Brain microvascular endothelial cell (primary cell): ENCODE data around the gene KIFAP3.

Source experiments
- DNase-seq: peaks from one replicate; pipeline ENCODE4 v3.0.0-alpha.2; 2020
- H3K27ac ChIP-seq: fragments of 250-450 bp; sonication (Bioruptor Pico); 2 replicates; pipeline ENCODE4 v1.5.1; 2020; ENCODE audit warnings: mild to moderate bottlenecking, moderate library complexity
- H3K27me3 ChIP-seq: fragments of 250-450 bp; sonication (Bioruptor Pico); replicated peaks from 2 replicates; pipeline ENCODE4 v1.5.1; 2020; ENCODE audit warnings: mild to moderate bottlenecking
- H3K36me3 ChIP-seq: fragments of 250-450 bp; sonication (Bioruptor Pico); replicated peaks from 2 replicates; pipeline ENCODE4 v1.5.1; 2020; ENCODE audit warnings: mild to moderate bottlenecking
- H3K4me3 ChIP-seq: 2 replicates; pipeline ENCODE4 v1.5.1; 2011; ENCODE audit warnings: low read depth, mild to moderate bottlenecking, control low read depth, low read length, moderate library complexity
- CTCF ChIP-seq: IDR thresholded peaks from 2 replicates; pipeline ENCODE4 v1.5.1; 2011; ENCODE audit warnings: low read depth, mild to moderate bottlenecking, moderate library complexity, low read length, control low read depth, inconsistent platforms; ENCODE audit errors: missing control alignments
- in situ Hi-C: cut with HindIII; loops from 2 replicates; pipeline ENCODE4 v1.10.0; 2017; ENCODE audit warnings: low sequenced_read_pairs, low pct_ligation_motif_present

The KIFAP3 gene

GRCh38 chr1:169909499-169909898 is 165.0 kb downstream of the KIFAP3 start:
- in situ Hi-C loops: no loop called here
- no peaks in the 10 kb centered on the region for H3K27me3 ChIP-seq
- no peak overlapping the region for H3K27ac ChIP-seq
- no peak for DNase-seq
- no peaks in the 10 kb centered on the region for H3K36me3 ChIP-seq
- TF ChIP-seq CTCF: no peak
- H3K4me3 ChIP-seq: no peak overlapping the region

DNA sequence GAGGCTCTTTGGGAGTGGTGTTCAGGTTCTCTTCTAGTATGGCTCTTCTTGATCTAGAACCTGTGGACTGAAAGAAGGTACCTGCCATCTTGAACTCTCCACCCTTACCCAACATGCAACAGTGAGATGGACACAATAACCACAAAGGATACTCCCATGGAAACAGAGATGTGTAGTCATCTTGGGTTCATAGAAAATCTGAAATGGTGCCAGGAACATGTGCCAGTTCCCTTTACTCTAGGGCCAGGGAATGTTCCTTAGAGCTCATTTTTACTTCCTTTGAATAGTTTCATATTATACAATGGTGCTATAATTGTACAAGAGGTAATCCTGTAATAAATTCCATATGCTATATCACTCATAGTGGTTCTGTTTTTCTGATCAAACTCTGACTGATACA is 167.6 kb downstream of the KIFAP3 start:
- DNase-seq: no peak
- no peak for TF ChIP-seq CTCF
- Histone ChIP-seq H3K27me3 (no peaks in the 10 kb centered on the region), H3K36me3 (no peaks in the 10 kb centered on the region), H3K4me3 (no peak overlapping the region), H3K27ac (no peak overlapping the region)
- in situ Hi-C loops: no loop called here

DNA sequence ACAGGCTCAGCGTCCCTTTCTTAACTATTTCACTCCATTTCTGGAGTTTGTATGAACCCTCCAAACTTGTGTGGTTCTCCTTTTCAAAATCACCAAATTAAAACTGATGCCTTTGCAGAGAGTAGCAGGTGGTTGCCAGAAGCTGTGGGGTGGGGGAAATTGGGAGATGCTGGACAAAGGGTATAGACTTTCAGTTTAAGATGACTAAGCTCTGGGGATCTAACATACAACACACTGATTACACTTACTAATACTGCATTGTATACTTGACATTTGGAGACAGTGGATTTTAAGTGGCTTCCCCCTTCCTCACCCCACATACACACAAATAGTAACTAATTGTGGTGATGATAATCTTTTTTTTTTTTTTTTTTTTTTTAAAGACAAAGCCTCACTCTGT is 169.7 kb downstream of the KIFAP3 start:
- H3K27me3 ChIP-seq: peaks cover 3% of the 10 kb centered on the region
- in situ Hi-C loops: no loop called here
- no peak overlapping the region for H3K27ac ChIP-seq
- TF ChIP-seq CTCF: no peak
- no peaks in the 10 kb centered on the region for H3K36me3 ChIP-seq
- no peak overlapping the region for H3K4me3 ChIP-seq
- no peak for DNase-seq

DNA sequence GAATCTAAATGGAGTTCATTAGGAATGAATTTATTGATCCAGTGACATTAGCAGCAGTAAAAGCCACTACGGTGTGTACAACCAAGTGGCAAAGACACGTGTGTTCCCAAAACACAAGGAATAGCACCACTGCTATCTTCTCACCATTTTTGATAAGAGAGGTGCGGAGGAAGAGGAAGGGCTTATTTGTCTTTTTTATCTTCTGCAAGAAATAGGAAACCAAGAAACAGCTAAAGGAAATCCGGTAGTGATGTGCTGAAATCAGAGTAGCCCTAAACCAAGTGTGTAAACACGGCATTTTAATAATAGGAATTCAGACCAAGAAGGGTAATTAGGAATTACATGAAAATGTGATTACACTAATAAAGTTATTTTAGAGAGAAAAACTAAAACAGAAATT is 171.7 kb downstream of the KIFAP3 start:
- no peak overlapping the region for H3K4me3 ChIP-seq
- no peak for TF ChIP-seq CTCF
- no peak for DNase-seq
- H3K36me3 ChIP-seq: no peaks in the 10 kb centered on the region
- peaks cover 3% of the 10 kb centered on the region for H3K27me3 ChIP-seq
- in situ Hi-C loops: no loop called here
- no peak overlapping the region for H3K27ac ChIP-seq

DNA sequence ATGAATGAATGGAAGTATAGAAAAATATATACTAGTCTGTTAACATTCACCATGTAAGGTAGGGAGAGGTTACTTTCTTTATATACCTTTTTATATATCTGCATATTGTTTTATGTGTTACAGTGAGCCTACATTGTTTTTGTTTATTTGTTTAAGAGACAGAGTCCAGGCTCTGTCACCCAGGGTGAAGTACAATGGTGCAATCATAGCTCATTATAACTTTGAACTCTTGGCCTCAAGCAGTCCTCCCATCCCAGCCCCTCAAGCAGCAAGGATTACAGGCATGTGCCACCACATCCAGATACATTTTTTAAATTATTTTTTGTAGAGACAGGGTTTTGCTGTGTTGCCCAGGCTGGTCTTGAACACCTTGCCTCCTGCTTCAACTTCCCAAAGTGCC is 173.4 kb downstream of the KIFAP3 start:
- DNase-seq: no peak
- no peak for TF ChIP-seq CTCF
- peaks cover 3% of the 10 kb centered on the region for H3K27me3 ChIP-seq
- H3K27ac ChIP-seq: no peak overlapping the region
- no peak overlapping the region for H3K4me3 ChIP-seq
- in situ Hi-C loops: no loop called here
- no peaks in the 10 kb centered on the region for H3K36me3 ChIP-seq

GRCh38 chr1:169900571-169900970 is 173.9 kb downstream of the KIFAP3 start:
- in situ Hi-C loops: no loop called here
- peaks cover 3% of the 10 kb centered on the region for H3K27me3 ChIP-seq
- H3K27ac ChIP-seq: no peak overlapping the region
- TF ChIP-seq CTCF: no peak
- no peak overlapping the region for H3K4me3 ChIP-seq
- no peak for DNase-seq
- no peaks in the 10 kb centered on the region for H3K36me3 ChIP-seq
